Heart left ventricle (tissue), 16 donors: ENCODE measurements around the gene COA5. TPM values are rescaled to one million over a fixed set of nuclear protein-coding genes. Genes with fewer than 3 reads are reported as not detected.
A peak's percentile ranks its signal among the peaks of the same experiment; 100 is the strongest.

Source experiments
- ATAC-seq, 4 donors: fragments of 200-7000 bp; cut with Tn5 transposase; one replicate each; pipeline ENCODE4 v1.9.1; 2020 to 2022; ENCODE audit warnings: moderate library complexity in 4 of 4, mild to moderate bottlenecking in 3 of 4, moderate number of reproducible peaks in 1 of 4
- DNase-seq, 5 donors: peaks; one replicate each; pipeline ENCODE4 v3.0.0-alpha.2; 2020
- H3K27ac ChIP-seq, 12 donors: fragments of 200-600 bp; sonication (generic) in 4 of 12; one replicate each; pipeline versions ENCODE4 v1.5.0 to v1.8.0; 2016 to 2022; ENCODE audit warnings: mild to moderate bottlenecking in 2 of 12
- H3K27me3 ChIP-seq, 9 donors: fragments of 200-600 bp; sonication (generic) in 2 of 9; one replicate each; pipeline versions ENCODE4 v1.5.1 to v1.8.0; 2016 to 2022; ENCODE audit warnings: mild to moderate bottlenecking in 3 of 9
- H3K36me3 ChIP-seq, 9 donors: fragments of 200-600 bp; sonication (generic) in 2 of 9; one replicate each; pipeline versions ENCODE4 v1.5.0 to v1.8.0; 2018 to 2022; ENCODE audit warnings: mild to moderate bottlenecking in 2 of 9
- H3K4me1 ChIP-seq, 12 donors: fragments of 200-600 bp; sonication (generic) in 4 of 12; one replicate each; pipeline versions ENCODE4 v1.5.0 to v1.8.0; 2016 to 2022; ENCODE audit warnings: mild to moderate bottlenecking in 3 of 12
- H3K4me3 ChIP-seq, 12 donors: fragments of 200-600 bp; sonication (generic) in 4 of 12; one replicate each; pipeline versions ENCODE4 v1.5.0 to v1.8.0; 2017 to 2022; ENCODE audit warnings: mild to moderate bottlenecking in 9 of 12, moderate library complexity in 4 of 12
- H3K9me3 ChIP-seq, 12 donors: fragments of 200-600 bp; sonication (generic) in 4 of 12; one replicate each; pipeline versions ENCODE4 v1.5.0 to v1.8.0; 2016 to 2022; ENCODE audit warnings: mild to moderate bottlenecking in 1 of 12
- CTCF ChIP-seq, 12 donors: fragments of 200-600 bp; sonication (generic) in 4 of 12; IDR thresholded peaks; one replicate each; pipeline versions ENCODE4 v1.5.0 to v1.8.0; 2018 to 2022; ENCODE audit warnings: antibody characterized with exemption in 12 of 12, mild to moderate bottlenecking in 5 of 12
- POLR2A ChIP-seq, 2 donors: fragments of 450-650 bp; IDR thresholded peaks; one replicate each; pipeline ENCODE4 v1.6.1; 2017; ENCODE audit warnings: antibody characterized with exemption in 2 of 2, mild to moderate bottlenecking in 2 of 2, moderate library complexity in 2 of 2
- WGBS, 4 donors: extraction: QIAGEN DNeasy Blood & Tissue Kit in 2 of 4; methylation state at CpG; one replicate each; pipeline versions ENCODE4 v1.1.5 to v1.1.7; 2013 to 2018; 5-methylcytosine and 5-hydroxymethylcytosine counted together
- intact Hi-C, 10 donors: fragments of 100-400 bp; cut with DNase I; formaldehyde crosslinking; loops; one replicate each; pipeline versions ENCODE4 v1.11.1 to v1.14.2; 2022
- polyA plus RNA-seq, 2 donors: library from polyadenylated mRNA; stranded (reverse); fragments of 200-250 nt; gene quantifications; one replicate each; pipeline ENCODE4 v1.2.3, GENCODE V29; 2013
- total RNA-seq, 9 donors: library from RNA; depleted of rRNA in 2 of 9; stranded (reverse); fragments of >200 nt in 2 of 9; fragmentation: NEBNext Ultra II Directional in 3 of 9; extraction: Animal tissue kit (Norgen Biotek cat#: 25700) in 3 of 9; gene quantifications; one replicate each; pipeline versions ENCODE4 v1.1.0 to v1.2.4, GENCODE V29; 2016 to 2023
- donor health status: ischemic (EF 13 %, LVEDD 7.1; RV severe dilation, severe dysfunction).
- donor health status: healthy with polysubstance abuse.
- donor health status: DM: no; HTN: yes; CAD: no.
- donor health status: DM: no; HTN: no; CAD: no.
- donor health status: ischemic (EF 25% LVEDD 6.9; RV normal size, moderate dysfunction).
- donor health status: ischemic (EF 25% LVEDD 5.7; RV mildly dilated, moderate dysfunction).
- donor health status: healthy.
- donor health status: DM: yes; HTN: yes; CAD: no.
- donor health status: ischemic (EF 35%, LVEDD 5.7; RV mildly dilated, moderate dysfunction).
- donor health status: nonischemic (EF 11% LVEDD 7.7; RV severe dilation, severe dysfunction).
- donor health status: DM: yes; HTN: yes; CAD: no.
- donor health status: PGD.
- donor health status: ischemic (EF 29% LVEDD 5.4; RV normal size, mild dysfunction).
- donor health status: nonischemic (EF 23%, LVEDD 6.1; RV moderate dilation, normal function).

The COA5 gene
- total and polyA plus RNA-seq, 11 donors: 19.6 to 39.5 (median 27.7) TPM

GRCh38 chr2:98565941-98566340, 42.4 kb downstream of the COA5 start:
- H3K36me3 ChIP-seq: peaks cover 0 to 89% (median 67%) of the 10 kb centered on the region in 9 donors
- intact Hi-C loops: loop anchor here in 2 of 10 donors (5.0 to 10.0 kb wide), 2 partner anchors 41 to 121 kb away; partner anchors contain the start of genes COA5 (in 2 of the 2), UNC50 (in 2 of the 2) and INPP4A (in 1 of the 2)
- WGBS, 4 donors: 94 to 98% (median 95%) methylated on average over 15 to 19 of the region's 19 CpGs

DNA sequence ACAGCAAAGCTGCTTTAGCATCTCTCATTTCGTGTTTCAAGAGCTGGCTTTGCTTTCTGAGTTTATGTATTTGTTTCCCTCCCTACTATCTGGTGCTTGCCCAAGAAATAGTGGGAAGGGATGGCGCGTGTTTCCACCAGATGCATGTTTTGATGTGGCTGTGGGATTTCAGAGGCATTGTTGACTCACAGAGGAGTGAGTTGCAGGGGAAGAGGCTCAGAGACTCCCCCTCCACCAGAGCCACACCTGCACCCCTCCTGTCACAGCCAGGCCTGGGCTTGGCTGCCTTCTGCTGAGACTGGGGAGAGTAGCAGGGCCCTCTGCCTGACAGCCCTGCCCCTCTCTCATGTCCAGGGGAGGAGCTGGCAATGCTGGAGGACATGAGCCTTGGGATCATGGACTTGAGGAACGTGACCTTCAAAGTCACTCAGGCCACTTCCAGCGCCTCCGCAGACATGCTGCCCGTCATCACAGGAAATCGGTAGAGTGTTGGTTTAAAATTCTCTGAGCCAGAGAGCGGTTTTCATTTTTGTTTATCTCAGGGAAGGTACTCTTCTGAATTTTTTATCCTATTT, 42.9 kb downstream of the COA5 start:
- H3K27ac ChIP-seq: peak overlapping the region in 6 of 12 donors; percentile 8 to 82 (median 52)

More at GRCh38 chr2:98565941-98566340, 42.4 kb downstream of the COA5 start:
- Histone ChIP-seq H3K27ac (peak overlapping the region in 6 of 12 donors; percentile 8 to 82 (median 52)), H3K4me3 (no peak overlapping the region), H3K4me1 (peaks cover 5 to 55% (median 31%) of the 10 kb centered on the region in 12 donors), H3K9me3 (no peaks in the 10 kb centered on the region), H3K27me3 (no peaks in the 10 kb centered on the region)
- TF ChIP-seq POLR2A (IDR thresholded peaks at IDR 0.05) (no peak), CTCF (IDR thresholded peaks at IDR 0.05) (no peak)
- no peak for ATAC-seq
- no peak for DNase-seq

DNA sequence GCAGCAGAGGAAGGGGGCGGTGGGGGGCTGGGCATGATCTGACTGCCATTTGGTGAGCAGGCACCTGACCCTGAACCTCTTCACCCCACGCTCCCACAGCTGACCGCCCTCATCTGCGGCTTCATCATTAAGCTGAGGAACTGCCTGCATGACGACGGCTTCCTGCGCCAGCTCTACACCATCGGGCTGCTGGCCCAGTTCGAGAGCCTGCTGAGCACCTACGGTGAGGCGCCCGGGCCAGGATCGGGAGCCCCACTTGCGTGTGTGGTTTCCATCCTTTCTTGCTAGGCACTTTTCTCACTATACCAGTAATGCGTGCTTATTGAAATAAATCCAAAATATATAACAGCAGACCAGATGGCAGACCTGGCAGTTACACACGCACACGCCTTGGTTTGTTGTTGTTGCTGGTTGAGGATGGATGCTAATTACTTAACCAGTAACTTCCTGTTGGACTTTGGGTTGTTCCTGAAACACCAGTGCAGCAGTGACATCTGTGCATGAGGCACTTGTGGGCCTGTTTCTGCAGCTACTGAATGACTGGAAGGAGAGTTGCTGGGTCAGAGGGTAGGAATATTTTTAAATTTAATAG, 43.7 kb downstream of the COA5 start:
- 61 to 74% (median 72%) methylated on average over 16 to 17 of the region's 17 CpGs for WGBS, 4 donors
- Histone ChIP-seq H3K27me3 (no peaks in the 10 kb centered on the region), H3K27ac (peak overlapping the region in 9 of 12 donors; percentile 2 to 82 (median 40)), H3K4me1 (peaks cover 5 to 67% (median 42%) of the 10 kb centered on the region in 12 donors), H3K36me3 (peaks cover 0 to 87% (median 61%) of the 10 kb centered on the region in 9 donors), H3K9me3 (no peaks in the 10 kb centered on the region), H3K4me3 (no peak overlapping the region)
- no peak for TF ChIP-seq CTCF (IDR thresholded peaks at IDR 0.05)
- TF ChIP-seq POLR2A (IDR thresholded peaks at IDR 0.05): no peak
- intact Hi-C loops: loop anchor here in 2 of 10 donors (5.0 to 10.0 kb wide), 3 partner anchors 43 to 122 kb away; partner anchors contain the start of genes COA5 (in 2 of the 2), INPP4A (in 2 of the 2) and UNC50 (in 2 of the 2)
- DNase-seq (no peak), ATAC-seq (peak in 1 of 4 donors; percentile 35)

More for the DNA sequence above, 42.9 kb downstream of the COA5 start:
- Histone ChIP-seq H3K4me1 (peaks cover 5 to 61% (median 36%) of the 10 kb centered on the region in 12 donors), H3K27me3 (no peaks in the 10 kb centered on the region), H3K9me3 (no peaks in the 10 kb centered on the region), H3K36me3 (peaks cover 0 to 89% (median 67%) of the 10 kb centered on the region in 9 donors), H3K4me3 (no peak overlapping the region)
- WGBS, 4 donors: 74 to 84% (median 77%) methylated on average over 9 of the region's 9 CpGs
- DNase-seq (no peak), ATAC-seq (no peak)
- TF ChIP-seq POLR2A (IDR thresholded peaks at IDR 0.05): no peak
- no peak for TF ChIP-seq CTCF (IDR thresholded peaks at IDR 0.05)
- intact Hi-C loops: loop anchor here in 2 of 10 donors (5.0 to 10.0 kb wide), 2 partner anchors 42 to 121 kb away; partner anchors contain the start of genes COA5 (in 2 of the 2), UNC50 (in 2 of the 2) and INPP4A (in 1 of the 2)

DNA sequence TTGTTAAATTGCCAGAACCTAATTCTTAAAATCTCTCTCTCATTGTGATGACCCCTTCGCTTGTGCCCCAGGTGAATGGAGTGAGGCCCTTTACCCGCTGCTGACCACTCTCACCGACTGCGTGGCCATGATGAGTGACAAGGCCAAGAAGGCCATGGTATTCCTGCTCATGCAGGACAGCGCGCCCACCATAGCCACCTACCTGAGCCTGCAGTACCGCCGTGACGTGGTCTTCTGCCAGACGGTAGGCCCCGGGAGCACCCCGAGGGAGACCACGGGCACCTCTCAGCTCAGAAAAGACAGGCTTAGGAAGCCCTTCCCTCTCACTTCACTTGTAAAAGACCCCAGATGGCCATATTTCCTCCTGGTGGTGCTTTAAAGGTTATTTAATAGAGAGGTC, 44.9 kb downstream of the COA5 start:
- 93 to 98% (median 95%) methylated on average over 13 of the region's 13 CpGs for WGBS, 4 donors
- H3K27ac ChIP-seq: peak overlapping the region in 9 of 12 donors; percentile 66 to 86 (median 82)
- intact Hi-C loops: loop anchor here in 3 of 10 donors (2.0 to 10.0 kb wide), 3 partner anchors 35 to 121 kb away; partner anchors contain the start of gene INPP4A (in 2 of the 3)
- no peaks in the 10 kb centered on the region for H3K27me3 ChIP-seq
- no peak for TF ChIP-seq POLR2A (IDR thresholded peaks at IDR 0.05)
- TF ChIP-seq CTCF (IDR thresholded peaks at IDR 0.05): no peak
- ATAC-seq (no peak), DNase-seq (no peak)
- no peak overlapping the region for H3K4me3 ChIP-seq
- H3K36me3 ChIP-seq: peaks cover 0 to 87% (median 53%) of the 10 kb centered on the region in 9 donors
- H3K4me1 ChIP-seq: peaks cover 5 to 70% (median 43%) of the 10 kb centered on the region in 12 donors
- H3K9me3 ChIP-seq: no peaks in the 10 kb centered on the region
